ENCODE data around the gene MLYCD. TPM values are rescaled to one million over a fixed set of nuclear protein-coding genes. Genes with fewer than 3 reads are reported as not detected.

The MLYCD gene
- total RNA-seq, 1 donor from 2014 or later: 9.4 TPM

GRCh38 chr16:83863682-83864081, 35.2 kb upstream of the MLYCD start:
- no peak overlapping the region for H3K4me3 Mint-ChIP-seq (ENCODE audit: low read depth)
- H3K27me3 Mint-ChIP-seq: no peaks in the 10 kb centered on the region
- DNase-seq (ENCODE audit: low spot score, unreplicated experiment): no peak
- H3K27ac Mint-ChIP-seq: no peak overlapping the region
- H3K9me3 Mint-ChIP-seq (ENCODE audit: low read depth): peaks cover 4% of the 10 kb centered on the region
- no peak for TF ChIP-seq CTCF (IDR thresholded peaks at IDR 0.05; ENCODE audit: unreplicated experiment)
- H3K4me1 Mint-ChIP-seq (ENCODE audit: low read depth): no peaks in the 10 kb centered on the region
- no peaks in the 10 kb centered on the region for H3K36me3 Mint-ChIP-seq (ENCODE audit: insufficient read depth)

GRCh38 chr16:83870830-83871229, 28.1 kb upstream of the MLYCD start:
- H3K27me3 Mint-ChIP-seq: peaks cover 2% of the 10 kb centered on the region
- DNase-seq (ENCODE audit: low spot score, unreplicated experiment): no peak
- no peak overlapping the region for H3K27ac Mint-ChIP-seq
- H3K4me3 Mint-ChIP-seq (ENCODE audit: low read depth): no peak overlapping the region
- H3K9me3 Mint-ChIP-seq (ENCODE audit: low read depth): peaks cover 4% of the 10 kb centered on the region
- H3K36me3 Mint-ChIP-seq (ENCODE audit: insufficient read depth): no peaks in the 10 kb centered on the region
- TF ChIP-seq CTCF (IDR thresholded peaks at IDR 0.05; ENCODE audit: unreplicated experiment): no peak
- H3K4me1 Mint-ChIP-seq (ENCODE audit: low read depth): no peaks in the 10 kb centered on the region

- H3K9me3 Mint-ChIP-seq (ENCODE audit: low read depth): no peaks in the 10 kb centered on the region
- TF ChIP-seq CTCF (IDR thresholded peaks at IDR 0.05; ENCODE audit: unreplicated experiment): peak; percentile 60
- no peak for DNase-seq (ENCODE audit: low spot score, unreplicated experiment)
- H3K4me3 Mint-ChIP-seq (ENCODE audit: low read depth): no peak overlapping the region
- peaks cover 7% of the 10 kb centered on the region for H3K27me3 Mint-ChIP-seq
- no peaks in the 10 kb centered on the region for H3K4me1 Mint-ChIP-seq (ENCODE audit: low read depth)
- H3K27ac Mint-ChIP-seq: no peak overlapping the region
- H3K36me3 Mint-ChIP-seq (ENCODE audit: insufficient read depth): no peaks in the 10 kb centered on the region
These were observed 20.1 kb upstream of the MLYCD start for GRCh38 chr16:83878838-83879237.

GRCh38 chr16:83882163-83882885, 16.6 kb upstream of the MLYCD start:
- no peak for TF ChIP-seq CTCF (IDR thresholded peaks at IDR 0.05; ENCODE audit: unreplicated experiment)
- Mint-ChIP-seq H3K27me3 (peaks cover 7% of the 10 kb centered on the region), H3K9me3 (ENCODE audit: low read depth) (no peaks in the 10 kb centered on the region), H3K4me1 (ENCODE audit: low read depth) (no peaks in the 10 kb centered on the region), H3K27ac (no peak overlapping the region), H3K4me3 (ENCODE audit: low read depth) (no peak overlapping the region), H3K36me3 (ENCODE audit: insufficient read depth) (no peaks in the 10 kb centered on the region)
- no peak for DNase-seq (ENCODE audit: low spot score, unreplicated experiment)

- Mint-ChIP-seq H3K9me3 (ENCODE audit: low read depth) (peaks cover 5% of the 10 kb centered on the region), H3K27ac (no peak overlapping the region), H3K4me1 (ENCODE audit: low read depth) (peaks cover 11% of the 10 kb centered on the region), H3K4me3 (ENCODE audit: low read depth) (no peak overlapping the region), H3K27me3 (peaks cover 3% of the 10 kb centered on the region), H3K36me3 (ENCODE audit: insufficient read depth) (no peaks in the 10 kb centered on the region)
- no peak for TF ChIP-seq CTCF (IDR thresholded peaks at IDR 0.05; ENCODE audit: unreplicated experiment)
- DNase-seq (ENCODE audit: low spot score, unreplicated experiment): no peak
These were observed 12.5 kb upstream of the MLYCD start for GRCh38 chr16:83886199-83886971.

Measured in progenitor cell of endocrine pancreas (in vitro differentiated cells).